Effector CD8-positive, alpha-beta T cell (primary cell): ENCODE data around the gene CATSPERZ.

Source experiments
- DNase-seq: peaks from one replicate; lab custom pipeline; 2025; lab: John Stamatoyannopoulos, UW

CATSPERZ gene

DNA sequence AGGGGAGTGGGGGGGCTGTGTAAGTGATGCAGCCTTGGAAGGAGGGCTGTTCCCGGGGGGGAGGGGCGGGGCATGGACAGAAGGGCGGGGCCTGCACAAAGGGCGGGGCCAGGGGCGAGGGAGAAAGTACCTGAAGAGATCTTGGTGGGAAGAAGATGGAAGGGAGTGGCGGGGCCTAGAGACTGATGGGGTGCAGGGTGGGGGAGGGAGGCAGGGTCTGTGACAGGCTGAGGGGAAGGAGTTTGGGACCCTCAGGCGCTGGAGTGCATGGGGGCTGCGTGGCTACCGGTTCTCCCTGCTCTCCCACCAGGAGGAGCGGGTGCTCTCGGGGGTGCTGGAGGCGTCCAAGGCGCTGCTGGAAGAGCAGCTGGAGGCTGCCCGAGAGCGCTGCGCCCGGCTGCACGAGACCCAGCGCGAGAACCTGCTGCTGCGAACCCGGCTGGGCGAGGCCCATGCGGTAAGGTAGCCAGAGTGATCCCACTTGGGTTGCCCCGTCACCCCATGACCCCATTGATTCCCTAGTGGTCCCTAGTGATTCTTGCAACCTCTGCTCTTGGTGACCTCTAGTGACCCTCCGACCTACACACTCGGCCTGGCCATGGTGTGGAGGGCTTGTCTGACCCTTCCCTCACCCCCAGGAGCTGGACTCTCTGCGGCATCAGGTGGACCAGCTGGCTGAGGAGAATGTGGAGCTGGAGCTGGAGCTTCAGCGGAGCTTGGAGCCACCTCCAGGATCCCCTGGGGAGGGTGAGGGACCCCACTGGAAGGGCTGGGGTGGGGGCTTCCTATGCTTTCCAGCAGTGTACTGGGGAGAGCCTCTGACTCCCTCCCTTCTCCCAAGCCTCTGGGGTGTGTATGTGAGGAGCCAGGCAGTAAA lies 42.9 kb downstream of the CATSPERZ start:
- no peak for DNase-seq

- DNase-seq = no peak
Measured at GRCh38 chr11:64343767-64344559, 43.8 kb downstream of the CATSPERZ start.

GRCh38 chr11:64344787-64345186 lies 44.6 kb downstream of the CATSPERZ start:
- DNase-seq = no peak

GRCh38 chr11:64347193-64347867 lies 47.2 kb downstream of the CATSPERZ start:
- DNase-seq = no peak

DNA sequence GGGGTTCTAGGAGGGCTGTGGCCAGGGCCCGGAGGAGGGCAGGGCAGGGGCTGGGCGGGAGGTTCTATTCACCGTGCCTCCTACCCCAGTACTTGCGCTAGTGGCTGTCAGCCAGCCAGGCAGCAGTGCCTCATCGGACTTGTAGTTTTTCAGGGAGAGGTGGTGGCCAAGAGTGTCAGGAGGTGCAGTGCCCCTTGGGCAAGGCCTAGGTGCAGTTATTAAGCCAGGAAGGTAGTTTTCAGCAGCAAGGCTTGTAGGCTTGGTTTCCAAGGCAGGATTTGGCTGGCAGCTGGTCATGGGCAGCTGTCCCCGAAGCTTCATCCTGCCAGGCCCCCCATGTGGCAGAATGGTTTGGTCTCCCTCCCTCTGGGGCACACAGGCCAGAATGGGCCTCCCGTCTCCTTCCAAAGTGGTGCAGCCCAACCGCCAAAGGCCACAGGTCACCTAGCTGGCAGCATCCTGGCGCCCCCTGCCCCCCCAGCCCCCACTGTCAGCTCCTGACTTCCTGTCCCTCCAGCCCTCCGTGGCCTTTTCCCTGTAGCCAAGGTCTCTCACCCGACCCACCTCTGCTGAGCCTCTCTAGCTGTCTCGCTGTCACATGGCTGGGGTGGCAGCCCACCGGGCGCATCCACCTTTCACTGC lies 48.3 kb downstream of the CATSPERZ start:
- DNase-seq = no peak

DNA sequence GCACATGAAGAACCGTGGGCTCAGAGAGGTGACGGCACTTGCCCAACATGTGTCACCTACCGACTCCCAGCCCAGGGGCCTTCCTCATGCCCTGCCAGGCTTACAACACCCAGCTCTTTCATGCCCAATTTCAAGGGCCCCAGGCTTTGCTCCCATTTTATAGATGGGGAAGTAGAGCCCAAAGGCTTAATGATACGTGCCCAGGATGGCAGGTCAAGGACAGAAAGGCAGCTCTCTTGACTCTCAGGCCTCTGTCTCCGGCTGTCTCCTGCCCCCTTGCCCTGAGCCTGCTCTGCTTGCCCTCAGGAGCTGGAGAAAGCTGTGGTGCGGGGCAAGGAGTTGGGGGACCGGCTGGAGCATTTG lies 48.8 kb downstream of the CATSPERZ start:
- DNase-seq = no peak

GRCh38 chr11:64349404-64349803 lies 49.2 kb downstream of the CATSPERZ start:
- no peak for DNase-seq

DNA sequence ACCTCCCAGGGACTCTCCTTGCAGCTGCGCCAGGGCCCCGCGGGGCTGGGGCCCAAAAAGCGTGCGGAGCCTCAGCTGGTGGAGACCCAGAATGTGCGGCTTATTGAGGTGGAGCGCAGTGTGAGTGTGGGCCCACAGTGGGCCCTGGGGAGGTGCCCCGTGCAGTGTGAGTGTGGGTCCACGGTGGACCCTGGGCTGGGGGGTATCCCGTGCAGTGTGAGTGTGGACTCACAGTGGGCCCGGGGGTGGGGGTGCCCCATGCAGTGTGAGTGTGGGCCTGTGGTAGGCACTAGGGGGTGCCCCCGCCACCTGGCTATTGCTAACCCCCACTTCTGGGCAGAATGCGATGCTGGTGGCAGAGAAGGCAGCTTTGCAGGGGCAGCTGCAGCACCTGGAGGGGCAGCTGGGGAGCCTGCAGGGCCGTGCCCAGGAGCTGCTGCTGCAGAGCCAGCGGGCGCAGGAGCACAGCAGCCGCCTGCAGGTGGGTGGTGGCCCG lies 51.0 kb downstream of the CATSPERZ start:
- no peak for DNase-seq

- DNase-seq = no peak
Measured at GRCh38 chr11:64352099-64352994, 52.2 kb downstream of the CATSPERZ start.

DNA sequence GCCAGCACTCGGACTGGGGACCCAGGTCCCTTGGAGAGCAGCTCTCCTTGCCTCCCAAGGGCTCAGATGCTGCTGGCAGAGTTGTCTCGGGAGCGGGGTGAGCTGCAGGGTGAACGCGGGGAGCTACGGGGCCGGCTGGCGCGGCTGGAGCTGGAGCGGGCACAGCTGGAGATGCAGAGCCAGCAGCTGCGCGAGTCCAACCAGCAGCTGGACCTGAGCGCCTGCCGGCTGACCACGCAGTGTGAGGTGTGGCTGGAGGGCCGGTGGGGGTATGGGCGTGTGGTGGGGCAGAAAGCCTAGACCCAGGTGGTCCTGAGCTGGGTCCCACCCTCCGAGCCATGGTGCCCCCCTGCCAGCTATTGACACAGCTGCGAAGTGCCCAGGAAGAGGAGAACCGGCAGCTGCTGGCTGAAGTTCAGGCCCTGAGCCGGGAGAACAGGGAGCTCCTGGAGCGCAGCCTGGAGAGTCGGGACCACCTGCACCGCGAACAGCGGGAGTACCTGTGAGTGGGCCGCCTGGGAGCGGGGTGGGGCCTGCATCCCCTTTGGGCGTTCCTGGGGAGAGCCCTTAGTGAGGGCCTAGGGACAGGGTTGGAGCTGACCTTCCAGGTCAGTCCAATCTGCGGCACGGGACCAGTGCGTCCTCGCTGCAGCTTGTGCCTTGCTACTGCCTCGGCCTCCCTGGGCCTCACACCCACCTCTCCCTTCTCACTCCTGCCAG lies 53.0 kb downstream of the CATSPERZ start:
- no peak for DNase-seq

DNA sequence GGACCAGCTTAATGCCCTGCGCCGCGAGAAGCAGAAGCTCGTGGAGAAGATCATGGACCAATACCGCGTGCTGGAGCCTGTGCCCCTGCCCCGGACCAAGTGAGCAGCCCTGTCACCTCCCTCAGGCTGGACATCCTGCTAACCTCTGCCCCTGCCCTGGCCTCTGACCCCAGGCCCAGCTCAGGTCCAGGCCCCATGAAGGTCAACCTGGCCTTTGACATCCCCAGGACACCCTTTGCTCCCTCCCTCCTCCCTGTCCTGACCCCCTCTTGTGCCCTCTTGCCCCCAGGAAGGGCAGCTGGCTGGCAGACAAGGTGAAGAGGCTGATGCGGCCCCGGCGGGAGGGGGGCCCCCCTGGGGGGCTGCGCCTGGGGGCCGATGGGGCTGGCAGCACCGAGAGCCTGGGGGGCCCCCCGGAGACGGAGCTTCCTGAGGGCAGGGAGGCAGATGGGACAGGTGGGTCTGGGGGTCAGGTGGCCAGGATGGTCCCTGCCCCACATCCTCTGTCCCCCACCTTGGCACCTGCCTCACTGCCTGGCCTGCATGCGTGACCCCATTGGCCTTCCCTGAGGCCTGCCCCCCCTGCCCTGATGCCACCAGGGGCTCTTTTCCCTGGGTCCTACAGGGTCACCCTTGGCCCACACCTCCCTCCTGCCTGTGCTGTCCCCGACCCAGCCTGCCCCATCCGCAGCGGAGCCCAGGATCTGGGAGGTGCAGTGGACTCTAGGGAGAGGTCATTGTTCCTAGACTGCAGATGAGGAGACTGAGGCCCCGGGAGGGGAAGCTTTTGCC lies 53.8 kb downstream of the CATSPERZ start:
- DNase-seq = no peak
